GM19328 (cell line): Measurements from ENCODE around the gene IQGAP2.

Source experiments
- ATAC-seq: cut with Tn5 transposase; IDR thresholded peaks from one replicate; pipeline ENCODE4 v1.9.1; 2021; ENCODE audit warnings: mild to moderate bottlenecking, moderate library complexity; ENCODE audit not compliant: unreplicated experiment

Gene IQGAP2

DNA sequence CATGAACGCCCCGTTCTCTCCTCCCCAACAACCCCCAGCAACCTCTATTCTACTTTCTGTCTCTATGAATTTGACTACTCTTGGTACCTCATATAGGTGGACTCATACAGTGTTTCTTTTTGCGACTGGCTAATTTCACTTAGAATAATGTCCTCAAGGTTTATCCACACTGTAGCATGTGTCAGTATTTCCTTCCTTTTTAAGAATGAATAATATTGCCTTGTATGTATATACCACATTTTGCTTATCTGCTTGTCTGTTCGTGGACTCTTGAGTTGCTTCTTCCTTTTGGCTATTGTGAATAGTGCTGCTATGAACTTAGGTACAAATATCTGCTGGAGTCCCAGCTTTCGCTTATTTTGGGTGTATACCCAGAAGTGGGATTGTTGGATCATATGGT lies 42.7 kb downstream of the IQGAP2 start:
- no peak for ATAC-seq

DNA sequence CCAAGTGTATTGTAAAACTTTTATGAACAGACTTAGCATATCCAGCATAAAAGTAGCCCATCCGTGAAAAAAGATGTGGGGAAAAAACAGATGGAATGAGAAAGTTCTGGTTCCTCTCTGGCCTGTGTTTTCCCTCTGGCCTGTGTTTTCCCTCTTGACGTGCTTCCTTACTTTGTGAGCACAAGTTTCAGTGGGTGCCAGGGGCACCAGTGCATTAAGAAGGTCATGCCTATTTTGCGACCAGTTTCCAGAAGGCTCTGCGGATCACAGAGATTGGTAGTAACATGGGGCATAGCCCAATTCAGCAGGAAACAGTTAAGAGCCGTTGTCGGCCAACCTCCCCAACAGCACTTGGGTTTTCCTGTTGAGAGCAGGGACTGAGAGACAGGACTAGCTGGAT lies 43.7 kb downstream of the IQGAP2 start:
- ATAC-seq = no peak

DNA sequence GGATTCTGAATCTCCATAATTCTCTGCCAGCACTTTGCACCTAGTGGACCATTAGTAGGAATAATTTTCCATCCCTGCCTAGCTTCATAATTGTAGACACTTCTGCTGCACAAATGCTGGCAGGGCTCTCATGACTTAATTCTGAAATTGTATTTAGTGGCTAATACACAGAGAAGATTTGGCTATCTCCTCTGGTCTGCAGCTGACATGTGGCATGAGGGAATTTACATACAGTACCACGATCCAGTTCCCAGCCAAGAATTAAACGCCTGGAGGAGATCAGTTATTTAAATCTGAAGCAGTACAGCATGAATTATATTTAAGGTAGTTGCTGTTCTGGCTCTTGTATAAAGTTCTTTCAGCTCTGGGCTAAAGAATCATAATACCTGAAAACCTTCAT lies 46.5 kb downstream of the IQGAP2 start:
- ATAC-seq = no peak

DNA sequence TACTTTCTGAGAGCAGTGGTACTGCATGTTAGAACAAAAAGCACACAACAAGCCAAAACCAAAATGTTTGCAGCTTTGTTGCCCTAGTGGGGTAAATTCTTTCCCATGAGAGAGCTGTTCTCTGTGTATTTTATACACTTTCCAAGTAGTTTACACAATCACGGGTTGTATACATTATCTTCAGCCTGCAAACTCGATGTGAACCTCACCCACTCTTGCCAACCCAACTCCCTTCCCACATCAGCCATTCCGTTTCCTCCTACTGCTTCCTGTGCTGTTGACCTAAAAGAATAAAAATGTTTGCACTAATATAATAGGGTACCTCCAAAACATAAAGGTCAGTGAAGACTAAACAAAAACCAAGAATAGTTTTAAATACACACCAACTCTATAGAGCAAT lies 47.0 kb downstream of the IQGAP2 start:
- no peak for ATAC-seq

DNA sequence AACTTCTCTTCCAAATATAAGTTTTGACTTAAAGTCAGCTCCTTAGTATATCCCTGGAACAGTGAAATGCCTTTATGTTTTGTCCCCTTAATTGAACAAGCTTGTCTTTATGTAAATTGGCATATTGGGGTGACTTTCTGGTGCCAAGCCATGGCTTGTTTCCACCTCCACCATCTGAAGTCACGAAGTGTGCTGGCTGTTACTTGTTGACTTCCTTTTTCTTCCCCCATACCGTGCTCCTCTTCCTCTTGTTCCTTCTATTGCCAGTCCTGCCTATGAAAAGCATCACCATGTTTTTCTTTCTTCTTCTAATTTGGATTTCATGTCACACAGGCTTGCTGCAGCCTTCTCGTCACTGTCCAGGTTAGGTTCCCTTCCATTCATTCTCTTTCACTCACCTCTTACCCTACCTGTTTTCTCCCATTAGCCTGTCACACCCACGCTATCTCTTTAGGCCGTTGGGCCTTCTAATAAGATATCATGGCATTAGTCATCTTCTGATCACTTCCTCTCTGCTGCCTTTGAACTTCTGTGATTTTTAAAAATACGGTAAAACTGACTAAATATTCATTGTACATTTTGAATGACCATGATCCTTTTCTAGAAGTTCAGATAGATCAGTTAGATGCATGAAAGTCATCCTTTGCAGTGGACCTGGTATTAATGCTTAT lies 48.1 kb downstream of the IQGAP2 start:
- no peak for ATAC-seq

DNA sequence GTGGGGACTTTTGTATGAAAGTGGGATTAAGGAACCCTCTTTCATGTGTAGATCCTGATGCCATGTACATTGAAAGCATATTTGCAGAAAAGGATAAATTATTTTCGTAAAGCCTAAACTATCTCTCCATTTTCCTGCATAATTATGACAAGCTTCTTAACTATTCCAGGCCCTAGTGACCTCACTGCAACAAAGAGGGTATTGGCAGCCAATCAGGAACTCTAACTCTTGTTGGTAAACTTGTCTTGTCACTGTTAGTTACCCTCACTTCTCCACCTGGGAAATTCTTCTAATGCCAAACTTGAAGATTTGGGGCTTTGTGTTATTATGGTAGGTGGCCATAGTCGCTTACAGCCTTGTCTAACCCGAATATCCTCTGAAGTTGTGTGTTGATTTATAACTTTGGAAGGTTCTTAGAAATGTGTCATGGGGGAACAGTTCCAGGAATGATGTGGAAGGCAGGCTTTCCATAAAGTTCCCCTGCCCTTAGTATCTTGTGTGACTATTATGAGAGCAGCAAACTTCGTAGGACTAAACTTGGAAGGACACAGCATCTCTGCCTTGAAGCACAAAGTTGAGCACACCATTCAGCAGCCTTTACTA lies 52.5 kb downstream of the IQGAP2 start:
- no peak for ATAC-seq

DNA sequence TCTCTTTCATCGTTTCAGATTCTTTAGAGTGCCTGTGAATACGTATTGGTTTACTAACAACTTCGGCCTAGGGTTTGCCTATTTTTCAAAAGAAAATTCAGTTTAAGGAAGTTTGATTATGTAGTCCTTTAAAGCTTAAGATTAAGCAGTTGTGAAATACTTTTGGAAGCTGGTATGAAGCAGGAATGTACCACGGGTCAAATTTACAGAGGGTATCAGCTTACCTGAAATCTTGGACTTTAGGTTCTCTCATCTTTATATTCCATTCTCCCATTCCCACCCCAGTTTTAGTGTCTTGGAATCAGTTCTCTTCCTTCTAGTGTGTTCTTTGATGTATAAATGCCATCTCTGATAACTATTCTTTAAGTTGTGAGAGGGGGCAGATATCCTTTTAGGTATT lies 53.2 kb downstream of the IQGAP2 start:
- no peak for ATAC-seq

DNA sequence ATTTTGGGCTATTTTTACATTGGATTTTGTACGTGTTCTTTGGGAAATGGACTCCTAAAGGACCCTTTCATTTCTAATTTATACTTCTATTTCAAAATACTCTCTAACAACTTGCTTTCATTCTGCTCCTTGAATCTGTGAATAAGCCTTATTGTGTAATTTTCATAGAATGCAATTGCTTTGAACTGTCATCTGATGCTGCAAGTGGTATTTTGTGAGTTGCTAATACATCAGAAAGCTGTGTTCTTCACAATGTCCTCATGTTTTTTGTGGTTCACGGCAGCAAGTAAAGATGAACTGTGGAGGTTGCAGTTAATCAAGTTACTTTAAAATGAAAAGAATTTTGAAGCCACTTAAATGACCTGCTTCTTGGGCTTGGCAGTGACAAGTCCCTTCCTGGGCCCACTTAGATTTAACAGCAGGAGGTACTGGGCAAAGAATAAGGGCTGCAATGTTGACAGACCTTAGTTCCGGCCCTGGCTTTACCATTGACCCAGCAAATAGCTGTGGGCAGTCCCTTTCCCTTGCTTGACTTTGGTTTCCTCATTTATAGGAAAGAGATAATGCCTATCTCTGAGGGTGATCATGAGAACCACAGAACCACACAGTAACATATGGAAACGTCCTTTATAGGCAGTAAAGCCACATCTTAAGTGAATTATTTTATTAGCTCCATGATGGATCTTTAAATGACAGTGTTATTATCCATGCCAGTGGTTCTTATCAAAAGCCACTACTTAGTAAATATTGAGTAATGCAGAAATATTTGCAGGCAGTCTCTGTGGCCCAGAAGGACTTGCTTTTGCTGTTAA lies 54.8 kb downstream of the IQGAP2 start:
- ATAC-seq = no peak

DNA sequence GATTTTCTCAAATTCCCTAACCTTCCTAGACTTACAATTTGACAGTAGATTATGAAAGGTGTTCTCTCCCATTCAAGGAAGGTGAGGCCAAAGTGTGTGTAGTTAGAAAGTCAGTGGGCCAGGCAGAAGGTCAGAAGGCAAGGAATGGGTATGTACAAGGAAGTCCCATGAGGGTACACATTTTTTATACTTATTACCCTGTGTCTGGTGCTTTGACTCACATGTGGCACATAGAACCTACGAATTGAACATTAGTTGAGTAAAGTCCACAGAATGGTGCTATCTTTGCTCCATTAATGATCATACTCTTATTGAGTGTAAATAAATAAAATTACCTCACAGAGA lies 55.4 kb downstream of the IQGAP2 start:
- ATAC-seq = no peak

DNA sequence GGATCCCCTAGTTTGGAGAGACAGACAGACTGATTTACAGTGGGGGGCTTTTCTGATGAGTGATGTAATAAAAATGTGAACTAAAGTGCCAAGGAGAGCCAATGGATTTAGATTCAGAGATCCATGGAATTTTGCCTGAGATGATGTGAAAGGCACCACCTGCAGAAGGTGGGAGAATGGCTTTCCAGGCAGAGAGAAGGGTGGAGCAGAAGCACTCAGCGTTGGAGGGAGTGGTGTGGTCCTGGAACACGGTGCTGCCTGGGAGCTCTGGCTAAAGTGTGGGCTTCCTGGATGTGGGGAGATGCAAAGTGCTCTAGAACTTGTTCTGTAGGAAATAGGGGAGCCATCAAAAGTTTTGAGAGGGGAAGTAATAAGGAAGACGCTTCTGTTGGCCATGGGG lies 57.0 kb downstream of the IQGAP2 start:
- no peak for ATAC-seq

DNA sequence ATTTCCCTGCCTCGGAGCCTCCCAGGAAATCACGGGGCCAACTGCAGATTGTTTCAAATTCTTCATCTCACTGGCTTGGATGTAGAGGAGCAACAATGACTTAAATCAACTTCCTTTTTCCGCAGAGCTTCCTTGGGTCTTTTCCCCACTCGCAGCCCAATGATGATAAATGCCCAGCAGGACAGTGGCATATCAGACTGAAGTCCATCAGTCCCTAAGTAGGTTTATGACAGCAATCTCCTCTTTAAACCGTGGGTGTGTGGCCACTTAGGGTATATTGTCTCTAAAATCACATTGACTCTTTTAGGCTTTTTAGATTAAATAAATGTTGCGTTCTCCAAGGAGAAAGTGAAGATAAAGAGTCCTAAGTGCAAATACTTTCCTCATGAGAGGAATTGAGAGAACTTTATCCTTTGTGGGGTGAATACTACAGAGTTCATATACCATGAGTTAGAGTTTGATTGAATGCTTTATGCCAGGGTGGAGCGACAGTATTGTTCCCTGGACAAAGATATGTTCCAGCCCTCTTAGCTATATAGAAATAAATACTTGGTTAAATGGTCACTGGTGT lies 59.1 kb downstream of the IQGAP2 start:
- ATAC-seq = no peak

DNA sequence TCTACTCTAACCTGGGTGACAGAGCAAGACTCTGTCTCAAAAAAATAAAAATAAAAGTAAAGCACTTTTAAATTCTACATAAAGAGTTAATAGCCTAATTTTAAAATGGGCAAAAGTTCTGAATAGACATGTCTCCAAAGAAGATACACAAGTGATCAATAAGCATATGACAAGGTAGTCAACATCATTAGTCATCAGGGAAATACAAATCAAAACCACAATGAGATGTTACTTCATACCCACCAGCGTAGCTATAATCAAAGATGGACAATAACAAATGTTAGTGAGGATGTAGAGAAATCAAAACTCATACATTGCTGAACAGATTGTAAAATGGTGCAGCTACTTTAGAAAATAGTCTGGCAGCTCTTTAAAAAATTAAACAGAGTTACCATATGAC lies 64.1 kb downstream of the IQGAP2 start:
- no peak for ATAC-seq

DNA sequence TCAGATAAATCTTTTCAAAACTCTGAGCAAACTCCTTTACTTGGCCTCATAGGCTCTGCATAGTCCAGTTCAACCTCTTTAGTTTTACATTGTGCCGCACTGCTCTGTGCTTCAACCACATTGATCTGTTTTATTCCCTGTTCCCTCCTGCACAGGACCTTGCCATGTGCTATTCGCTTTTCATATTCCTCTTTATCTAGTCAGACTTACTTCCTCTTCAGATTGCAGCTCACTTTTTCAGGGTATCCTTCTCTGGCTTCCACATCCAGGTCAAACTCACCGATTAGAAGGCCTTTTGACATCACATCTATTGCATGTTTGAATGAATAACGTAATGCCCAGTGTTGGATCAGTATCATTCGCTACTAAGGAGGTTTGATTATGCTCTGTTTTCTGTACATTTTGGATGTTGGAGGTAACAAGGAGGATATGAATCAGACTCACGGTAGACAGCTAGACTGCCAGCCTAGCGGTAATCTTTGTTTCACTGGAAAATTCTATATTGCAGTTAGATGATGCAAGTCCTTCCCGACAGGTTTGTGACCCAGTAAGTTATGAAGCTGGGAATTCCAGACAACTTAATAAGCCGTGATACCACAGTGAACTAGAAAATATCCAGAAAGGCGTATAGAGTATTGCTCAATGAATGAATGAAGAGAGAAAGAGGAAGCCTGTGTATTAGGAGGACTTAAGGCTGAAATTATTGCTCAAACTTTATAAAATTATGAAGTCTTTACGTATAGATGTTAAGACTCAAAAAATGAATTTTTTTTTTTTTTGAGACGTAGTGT lies 65.7 kb downstream of the IQGAP2 start:
- ATAC-seq = no peak

DNA sequence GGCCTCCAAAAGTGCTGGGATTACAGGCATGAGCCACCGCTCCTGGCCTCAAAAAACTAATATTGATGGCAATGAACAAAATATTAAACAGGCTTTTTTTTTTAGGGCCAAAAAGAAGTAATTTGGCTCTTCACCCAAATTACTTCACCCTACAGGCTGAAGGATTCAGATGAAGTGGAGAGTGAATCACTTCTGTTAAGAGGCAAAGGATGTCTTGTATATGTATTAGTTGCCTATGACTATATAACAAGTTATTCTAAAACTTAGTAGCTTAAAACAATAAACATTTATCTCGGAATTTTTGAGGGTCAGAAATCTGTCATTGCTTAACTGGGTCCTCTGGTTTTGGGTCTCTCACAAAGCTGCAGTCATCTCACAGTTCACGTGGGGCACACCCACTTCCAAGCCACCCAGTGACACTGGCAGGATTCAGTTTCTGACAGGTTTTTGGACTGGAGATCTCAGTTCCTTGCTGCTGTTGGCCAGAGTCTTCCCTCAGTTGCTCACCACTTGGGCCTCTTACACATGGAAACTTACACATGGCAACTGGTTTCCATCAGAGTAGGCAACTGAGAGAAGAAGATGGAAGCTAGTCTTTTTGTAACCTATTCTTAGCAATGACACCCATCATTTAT lies 66.7 kb downstream of the IQGAP2 start:
- no peak for ATAC-seq

DNA sequence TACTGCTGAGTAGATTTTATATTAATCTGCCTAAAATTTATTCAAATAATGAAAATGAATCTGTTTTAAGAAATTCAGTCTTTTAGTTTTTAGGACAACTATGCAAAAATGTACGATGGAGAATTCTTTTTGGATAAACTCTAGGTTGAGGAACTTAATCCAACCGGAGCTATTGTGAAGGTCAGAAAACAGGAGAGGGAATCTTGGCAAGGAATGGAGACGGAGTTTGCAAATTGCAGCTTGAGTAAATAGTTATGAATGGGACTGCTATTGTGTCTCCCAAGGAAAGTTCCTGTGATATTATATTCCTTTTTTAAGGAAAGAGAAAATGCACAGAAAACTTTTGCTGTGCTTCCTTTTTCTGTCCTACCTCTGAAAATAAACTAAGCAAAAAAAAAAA lies 67.9 kb downstream of the IQGAP2 start:
- no peak for ATAC-seq

DNA sequence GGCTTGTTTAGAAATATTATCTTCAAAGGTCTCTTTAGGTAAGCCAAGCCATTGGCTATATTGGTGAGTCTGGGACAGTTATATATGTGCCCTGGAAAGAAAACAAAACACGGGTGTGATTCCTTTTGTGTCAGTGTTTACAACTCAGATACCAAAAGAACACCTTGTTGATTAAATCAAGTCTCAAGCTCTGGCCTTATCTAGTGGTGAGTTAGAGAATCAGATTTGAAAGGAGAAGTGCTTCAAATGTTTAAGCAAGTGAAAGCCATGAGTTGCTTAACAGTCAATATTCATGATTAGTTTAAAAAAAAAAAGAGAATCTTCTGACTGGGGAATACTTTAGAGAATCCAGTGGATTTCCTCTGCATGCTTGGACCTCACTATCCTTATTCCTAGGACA lies 68.3 kb downstream of the IQGAP2 start:
- ATAC-seq = no peak

DNA sequence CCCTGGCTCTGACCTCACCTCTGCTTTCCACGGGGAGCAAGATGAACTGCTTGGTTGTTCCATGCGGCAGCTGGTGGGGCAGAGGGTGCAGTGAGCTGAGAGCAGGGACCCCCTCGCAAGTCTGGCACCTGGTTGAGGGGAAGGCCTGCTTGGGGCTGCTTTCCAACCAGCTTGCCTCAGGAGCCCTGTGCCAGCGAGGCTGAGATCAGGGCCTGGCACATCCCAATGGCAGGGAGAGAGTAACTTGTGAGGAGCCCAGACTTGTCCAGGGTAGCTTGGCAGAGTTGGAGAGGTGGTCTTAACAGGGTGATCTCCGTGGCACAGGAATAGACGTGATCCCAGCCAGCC lies 68.9 kb downstream of the IQGAP2 start:
- ATAC-seq = no peak

DNA sequence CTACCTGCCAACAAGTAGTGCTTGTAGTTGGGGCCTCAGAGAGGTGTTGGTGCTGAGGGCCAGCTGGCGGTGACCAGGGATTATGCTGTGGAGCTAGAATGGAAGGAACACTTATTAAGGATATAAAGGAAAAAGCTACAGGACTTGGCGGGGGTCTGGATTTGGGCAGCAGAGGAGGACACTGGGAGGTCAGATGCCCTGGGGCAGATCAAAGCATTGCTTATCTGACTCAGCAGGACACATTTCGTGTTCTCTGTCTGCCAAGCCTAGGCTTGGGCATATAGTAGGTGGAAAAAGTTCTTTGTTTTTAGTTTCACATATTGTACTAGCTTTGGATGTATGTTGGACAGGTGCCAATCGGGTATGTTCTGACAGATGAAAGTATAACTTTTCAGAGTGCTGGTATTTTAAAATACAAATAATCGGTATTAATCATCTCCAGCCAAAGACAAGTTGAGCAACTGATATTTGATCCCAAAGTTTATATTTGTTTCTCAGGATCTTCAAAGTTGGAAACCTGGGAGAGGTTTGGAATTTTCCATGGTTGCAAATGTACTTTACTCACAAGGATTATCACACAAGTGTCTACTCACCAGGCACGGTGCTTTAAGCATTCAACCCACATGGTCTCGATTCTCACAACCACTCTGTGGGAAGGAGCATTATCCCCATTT lies 69.4 kb downstream of the IQGAP2 start:
- ATAC-seq = no peak

DNA sequence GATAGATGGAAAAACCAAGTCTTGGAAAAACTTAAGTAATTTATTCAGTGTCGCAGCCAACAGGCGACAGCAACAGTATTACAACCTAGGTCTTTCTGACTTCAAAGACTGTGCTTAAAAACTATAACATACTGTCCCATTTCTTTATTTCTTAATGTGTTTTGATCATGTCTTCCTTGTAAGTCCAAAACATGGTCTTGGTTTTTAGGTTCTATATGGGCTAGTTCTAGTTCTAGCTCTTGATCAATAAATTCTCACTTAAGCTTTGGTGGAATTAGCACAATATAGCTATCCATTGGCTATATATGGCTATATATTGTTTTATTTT lies 69.9 kb downstream of the IQGAP2 start:
- no peak for ATAC-seq

DNA sequence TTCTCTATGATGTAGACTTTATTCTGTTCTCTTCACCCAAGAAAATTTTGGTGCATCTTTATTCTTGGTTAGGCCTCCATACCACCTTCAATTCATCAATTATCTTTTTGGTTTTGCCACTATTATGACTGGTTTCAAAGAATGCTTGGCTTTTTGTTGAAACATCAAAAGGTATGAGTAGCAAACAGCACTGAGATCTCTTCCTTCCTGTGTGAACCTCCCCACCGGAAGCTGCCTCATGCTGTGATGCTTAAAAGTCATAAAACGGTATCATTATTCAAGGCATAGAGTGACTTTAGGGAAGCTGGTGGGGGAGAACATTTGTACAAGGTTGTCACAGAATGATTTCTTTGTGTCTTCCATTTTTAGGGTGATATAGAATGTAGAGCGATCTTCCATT lies 70.6 kb downstream of the IQGAP2 start:
- no peak for ATAC-seq

DNA sequence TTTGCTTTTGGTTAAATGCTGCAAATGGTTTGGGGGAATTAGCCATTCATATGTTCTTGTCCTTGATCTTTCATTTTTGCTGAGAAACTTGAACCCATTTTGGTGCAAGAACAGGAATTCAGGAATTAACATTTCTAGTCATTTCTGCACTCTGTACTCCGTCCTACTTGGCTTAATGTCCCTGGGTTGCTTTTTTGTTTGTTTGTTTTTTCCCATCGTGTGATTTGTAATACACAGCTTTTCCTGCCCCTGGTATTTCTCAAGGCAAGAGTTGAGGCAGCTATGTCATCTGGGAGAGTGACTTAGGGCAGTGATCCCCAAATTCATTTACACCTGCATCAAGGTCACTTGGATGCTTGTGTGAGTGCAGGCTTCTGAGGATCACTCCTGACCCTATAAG lies 71.3 kb downstream of the IQGAP2 start:
- ATAC-seq = no peak
